Suprapubic skin (tissue), 4 donors: ENCODE measurements around the gene PRKCZ. TPM values are rescaled to one million over a fixed set of nuclear protein-coding genes. Genes with fewer than 3 reads are reported as not detected.
A peak's percentile ranks its signal among the peaks of the same experiment; 100 is the strongest.

Source experiments
- DNase-seq, 2 donors: peaks; one replicate each; pipeline ENCODE4 v3.0.0-alpha.2; 2019; ENCODE audit warnings: low spot score in 2 of 2
- H3K27ac ChIP-seq: fragments of 200-600 bp; sonication (generic); one replicate; pipeline ENCODE4 v1.5.1; 2019
- H3K27me3 ChIP-seq: fragments of 200-600 bp; sonication (generic); one replicate; pipeline ENCODE4 v1.5.1; 2019
- H3K36me3 ChIP-seq: fragments of 200-600 bp; sonication (generic); one replicate; pipeline ENCODE4 v1.5.1; 2019
- H3K4me1 ChIP-seq: fragments of 200-600 bp; sonication (generic); one replicate; pipeline ENCODE4 v1.5.1; 2019
- H3K4me3 ChIP-seq: fragments of 200-600 bp; sonication (generic); one replicate; pipeline ENCODE4 v1.5.1; 2019; ENCODE audit warnings: mild to moderate bottlenecking
- H3K9me3 ChIP-seq: fragments of 200-600 bp; sonication (generic); one replicate; pipeline ENCODE4 v1.5.1; 2019
- CTCF ChIP-seq, 2 donors: fragments of 200-600 bp in 1 of 2; fragments of 450-650 bp in 1 of 2; sonication (generic) in 1 of 2; IDR thresholded peaks; one replicate each; pipeline ENCODE4 v1.5.1; 2016 to 2019; ENCODE audit warnings: antibody characterized with exemption in 2 of 2, mild to moderate bottlenecking in 1 of 2, moderate library complexity in 1 of 2
- EP300 ChIP-seq: sonication (generic); formaldehyde crosslinking; IDR thresholded peaks from one replicate; pipeline ENCODE4 v1.6.1; 2017; ENCODE audit warnings: antibody characterized with exemption
- POLR2A ChIP-seq, 2 donors: fragments of 450-650 bp; IDR thresholded peaks; one replicate each; pipeline ENCODE4 v1.6.1; 2017; ENCODE audit warnings: antibody characterized with exemption in 2 of 2, mild to moderate bottlenecking in 2 of 2, moderate library complexity in 2 of 2
- POLR2AphosphoS5 ChIP-seq, 3 donors: sonication (generic); formaldehyde crosslinking; IDR thresholded peaks; one replicate each; pipeline ENCODE4 v1.6.1; 2017; ENCODE audit warnings: antibody characterized with exemption in 3 of 3
- WGBS: methylation state at CpG from one replicate; pipeline ENCODE4 v1.1.5; 2018; 5-methylcytosine and 5-hydroxymethylcytosine counted together
- total RNA-seq, 4 donors: library from RNA; depleted of rRNA; stranded (reverse); fragments of >200 nt; gene quantifications; one replicate each; pipeline ENCODE4 v1.1.0, GENCODE V29; 2016

PRKCZ gene
- total RNA-seq, 4 donors from 2014 or later: 21.7 to 31.5 (median 25.4) TPM

GRCh38 chr1:2228694-2229036 lies 178.5 kb downstream of the PRKCZ start:
- DNase-seq: peak in 1 of 2 donors; percentile 68

GRCh38 chr1:2229037-2229864 lies 179.0 kb downstream of the PRKCZ start:
- peak overlapping the region; percentile 75 for H3K4me3 ChIP-seq
- H3K36me3 ChIP-seq: no peaks in the 10 kb centered on the region
- H3K27ac ChIP-seq: peak overlapping the region; percentile 91
- DNase-seq: peak in 1 of 2 donors; percentile 82
- H3K27me3 ChIP-seq: no peaks in the 10 kb centered on the region
- TF ChIP-seq CTCF (IDR thresholded peaks at IDR 0.05) (no peak), POLR2A (IDR thresholded peaks at IDR 0.05) (no peak), EP300 (no peak), POLR2AphosphoS5 (IDR thresholded peaks at IDR 0.05) (peak in 2 of 3 donors; percentile 25 to 71)
- under 1% methylated on average over 42 of the region's 77 CpGs for WGBS
- H3K4me1 ChIP-seq: peaks cover 61% of the 10 kb centered on the region
- no peaks in the 10 kb centered on the region for H3K9me3 ChIP-seq

More at GRCh38 chr1:2228694-2229036, 178.5 kb downstream of the PRKCZ start:
- TF ChIP-seq CTCF (IDR thresholded peaks at IDR 0.05) (no peak), POLR2AphosphoS5 (IDR thresholded peaks at IDR 0.05) (no peak), POLR2A (IDR thresholded peaks at IDR 0.05) (no peak), EP300 (no peak)
- Histone ChIP-seq H3K36me3 (no peaks in the 10 kb centered on the region), H3K4me1 (peaks cover 55% of the 10 kb centered on the region), H3K27me3 (no peaks in the 10 kb centered on the region), H3K4me3 (peak overlapping the region; percentile 75), H3K9me3 (no peaks in the 10 kb centered on the region), H3K27ac (peak overlapping the region; percentile 91)
- WGBS: 4% methylated on average over 5 of the region's 50 CpGs

GRCh38 chr1:2229911-2230731 lies 179.9 kb downstream of the PRKCZ start:
- no peaks in the 10 kb centered on the region for H3K36me3 ChIP-seq
- H3K4me3 ChIP-seq: peak overlapping the region; percentile 75
- TF ChIP-seq POLR2AphosphoS5 (IDR thresholded peaks at IDR 0.05): peak in 1 of 3 donors; percentile 11
- no peak for TF ChIP-seq EP300
- H3K4me1 ChIP-seq: peaks cover 70% of the 10 kb centered on the region
- WGBS: 3% methylated on average over 19 of the region's 32 CpGs
- peak overlapping the region; percentile 91 for H3K27ac ChIP-seq
- H3K9me3 ChIP-seq: no peaks in the 10 kb centered on the region
- peak in 1 of 2 donors; percentile 72 for DNase-seq
- no peaks in the 10 kb centered on the region for H3K27me3 ChIP-seq

GRCh38 chr1:2230781-2231531 lies 180.7 kb downstream of the PRKCZ start:
- peak overlapping the region; percentile 91 for H3K27ac ChIP-seq
- H3K4me1 ChIP-seq: peaks cover 78% of the 10 kb centered on the region
- H3K36me3 ChIP-seq: no peaks in the 10 kb centered on the region
- TF ChIP-seq CTCF (IDR thresholded peaks at IDR 0.05) (no peak), POLR2AphosphoS5 (IDR thresholded peaks at IDR 0.05) (no peak), EP300 (no peak), POLR2A (IDR thresholded peaks at IDR 0.05) (no peak)
- peak in 1 of 2 donors; percentile 76 for DNase-seq
- no peaks in the 10 kb centered on the region for H3K9me3 ChIP-seq
- WGBS: under 1% methylated on average over 16 of the region's 30 CpGs
- peak overlapping the region; percentile 75 for H3K4me3 ChIP-seq
- H3K27me3 ChIP-seq: no peaks in the 10 kb centered on the region

GRCh38 chr1:2231532-2232254 lies 181.5 kb downstream of the PRKCZ start:
- DNase-seq: peak in 1 of 2 donors; percentile 94
- H3K4me3 ChIP-seq: peak overlapping the region; percentile 75
- no peaks in the 10 kb centered on the region for H3K9me3 ChIP-seq
- H3K4me1 ChIP-seq: peaks cover 81% of the 10 kb centered on the region
- H3K27me3 ChIP-seq: no peaks in the 10 kb centered on the region
- peak overlapping the region; percentile 91 for H3K27ac ChIP-seq
- 9% methylated on average over 22 of the region's 26 CpGs for WGBS
- H3K36me3 ChIP-seq: no peaks in the 10 kb centered on the region
- no peak for TF ChIP-seq CTCF (IDR thresholded peaks at IDR 0.05)
- no peak for TF ChIP-seq EP300
- peak in 1 of 2 donors; percentile 29 for TF ChIP-seq POLR2A (IDR thresholded peaks at IDR 0.05)
- peak in 2 of 3 donors; percentile 13 to 55 for TF ChIP-seq POLR2AphosphoS5 (IDR thresholded peaks at IDR 0.05)
